Central memory CD4-positive, alpha-beta T cell (primary cell): Measurements from ENCODE around the gene HOXB5.

Source experiments
- DNase-seq: peaks from one replicate; pipeline ENCODE4 v3.0.0; 2022
- total RNA-seq, 3 experiments: gene quantifications; one replicate each; lab custom pipeline; 2026; lab: John Stamatoyannopoulos, UW

Gene HOXB5
- total RNA-seq: 0 to 0.19 (median 0) reads per million in 3 experiments

DNA sequence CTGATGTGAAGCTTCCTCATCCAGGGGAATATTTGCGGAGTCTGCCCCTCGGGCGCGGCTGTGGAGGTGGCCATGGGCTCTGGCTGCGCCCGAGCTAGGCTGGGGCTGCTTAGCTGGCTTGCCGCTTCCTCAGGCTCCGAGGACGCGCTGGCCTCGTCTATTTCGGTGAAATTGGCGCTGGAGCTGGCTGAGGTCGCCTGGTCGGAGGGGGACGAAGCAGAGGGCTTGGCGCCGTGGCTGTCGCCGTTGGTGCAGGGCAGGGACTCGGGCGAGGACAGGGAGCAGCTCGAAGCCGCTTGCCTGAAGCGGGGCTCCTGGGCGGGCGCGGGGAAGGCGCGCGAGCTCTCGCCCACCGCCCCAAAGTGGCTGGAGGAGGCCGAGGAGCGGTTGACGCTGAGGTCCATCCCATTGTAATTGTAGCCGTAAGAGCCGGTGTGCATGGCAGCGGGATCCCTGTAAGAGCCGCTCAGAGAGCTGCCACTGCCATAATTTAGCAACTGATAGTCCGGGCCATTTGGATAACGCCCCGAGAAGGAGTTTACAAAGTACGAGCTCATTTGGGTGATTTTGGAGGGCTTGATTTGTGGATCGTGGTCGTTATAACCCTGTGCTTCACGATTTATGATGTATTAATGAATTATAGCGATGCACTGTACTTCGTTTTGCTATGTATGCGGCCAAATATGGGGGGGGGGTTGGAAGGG, at the start of gene HOXB5:
Gene HOXB5 (minus strand): TSS at position 654 of the 704 bp plus-strand sequence. CDS start 97 bp downstream, at position 557.
- no peak for DNase-seq

- DNase-seq: no peak
These were observed 49.5 kb upstream of the HOXB5 start for GRCh38 chr17:48642843-48643696.

DNA sequence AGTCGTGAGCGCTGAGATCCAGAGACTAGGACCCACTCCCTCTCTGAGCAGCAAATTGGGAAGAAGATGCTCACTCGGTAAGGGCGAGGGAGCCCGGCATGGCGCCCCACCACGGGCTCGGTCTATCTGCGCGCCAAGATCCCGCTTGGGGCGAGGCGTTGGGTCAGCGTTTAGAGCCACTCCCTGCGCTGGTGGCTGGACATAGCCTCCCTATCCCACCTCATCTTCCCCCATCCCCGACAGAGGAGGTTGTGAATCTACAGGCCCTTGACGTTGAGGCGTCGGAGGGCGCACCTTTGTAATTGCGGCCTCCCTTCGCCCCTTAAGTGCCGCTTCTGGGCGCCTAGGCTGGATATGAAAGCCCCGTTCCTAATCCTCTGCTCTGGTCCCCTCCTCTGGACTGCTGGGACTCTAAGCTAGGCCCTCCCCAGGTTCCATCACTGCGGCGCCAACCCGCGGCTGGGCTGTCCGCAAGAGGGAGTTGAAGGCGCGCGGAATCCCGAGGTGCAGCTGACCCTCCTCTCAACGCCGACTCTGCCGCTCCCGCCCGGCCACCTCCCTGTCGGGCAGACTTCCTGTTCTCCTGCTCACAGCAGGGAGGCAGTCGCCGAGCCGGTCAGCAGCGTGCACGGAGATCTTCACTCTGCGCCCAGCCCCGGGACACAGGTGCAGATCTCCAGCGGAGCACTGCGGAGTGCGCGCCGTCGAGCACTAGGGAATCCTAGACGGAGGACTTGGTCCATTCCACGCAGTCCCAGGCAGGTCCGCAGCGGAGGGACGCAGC, 48.7 kb upstream of the HOXB5 start:
- DNase-seq: no peak

DNA sequence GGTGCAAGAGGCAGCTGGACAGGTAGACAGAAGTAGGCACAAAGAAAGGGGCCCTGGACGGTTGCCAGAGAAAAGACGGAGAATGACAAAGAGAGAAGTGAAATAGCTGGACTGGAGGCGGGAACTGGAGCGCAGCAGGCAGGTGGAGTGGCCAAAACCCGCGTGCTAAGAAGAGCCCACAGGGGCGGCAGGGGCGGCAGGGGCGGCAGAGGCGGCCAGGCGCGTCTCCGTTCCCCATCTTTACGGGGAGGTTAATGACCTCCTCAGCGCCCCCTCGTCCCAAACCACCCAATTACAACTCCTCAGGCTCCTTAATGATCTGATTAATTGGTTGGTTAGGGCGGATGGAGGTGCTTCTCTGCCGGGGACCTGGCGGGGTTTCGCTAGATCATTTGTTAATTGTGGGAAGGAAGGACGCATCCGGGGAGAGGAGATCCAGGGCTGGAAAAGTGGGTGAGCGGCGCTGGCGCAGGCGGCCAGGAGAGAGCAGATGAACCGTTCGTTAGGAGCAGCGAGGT, 48.0 kb upstream of the HOXB5 start:
- DNase-seq: no peak

DNA sequence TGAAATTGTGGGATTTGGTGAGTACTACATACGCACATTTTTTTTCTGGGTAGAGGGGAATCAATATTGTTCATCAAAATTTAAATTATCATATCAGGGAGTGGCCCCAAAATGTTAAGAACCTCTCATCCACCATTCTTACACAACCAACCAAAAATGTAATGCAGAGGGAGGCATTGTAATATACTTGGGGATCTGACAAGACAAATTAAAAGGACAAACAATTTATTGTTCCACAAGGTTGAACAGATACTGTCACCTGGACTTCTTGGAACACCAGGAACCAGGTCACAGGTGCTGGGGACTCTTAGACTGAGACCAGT, 47.2 kb upstream of the HOXB5 start:
- DNase-seq: no peak

- DNase-seq: no peak
These were observed 46.6 kb upstream of the HOXB5 start for GRCh38 chr17:48639982-48640857.

- DNase-seq: no peak
These were observed 45.6 kb upstream of the HOXB5 start for GRCh38 chr17:48639136-48639535.

DNA sequence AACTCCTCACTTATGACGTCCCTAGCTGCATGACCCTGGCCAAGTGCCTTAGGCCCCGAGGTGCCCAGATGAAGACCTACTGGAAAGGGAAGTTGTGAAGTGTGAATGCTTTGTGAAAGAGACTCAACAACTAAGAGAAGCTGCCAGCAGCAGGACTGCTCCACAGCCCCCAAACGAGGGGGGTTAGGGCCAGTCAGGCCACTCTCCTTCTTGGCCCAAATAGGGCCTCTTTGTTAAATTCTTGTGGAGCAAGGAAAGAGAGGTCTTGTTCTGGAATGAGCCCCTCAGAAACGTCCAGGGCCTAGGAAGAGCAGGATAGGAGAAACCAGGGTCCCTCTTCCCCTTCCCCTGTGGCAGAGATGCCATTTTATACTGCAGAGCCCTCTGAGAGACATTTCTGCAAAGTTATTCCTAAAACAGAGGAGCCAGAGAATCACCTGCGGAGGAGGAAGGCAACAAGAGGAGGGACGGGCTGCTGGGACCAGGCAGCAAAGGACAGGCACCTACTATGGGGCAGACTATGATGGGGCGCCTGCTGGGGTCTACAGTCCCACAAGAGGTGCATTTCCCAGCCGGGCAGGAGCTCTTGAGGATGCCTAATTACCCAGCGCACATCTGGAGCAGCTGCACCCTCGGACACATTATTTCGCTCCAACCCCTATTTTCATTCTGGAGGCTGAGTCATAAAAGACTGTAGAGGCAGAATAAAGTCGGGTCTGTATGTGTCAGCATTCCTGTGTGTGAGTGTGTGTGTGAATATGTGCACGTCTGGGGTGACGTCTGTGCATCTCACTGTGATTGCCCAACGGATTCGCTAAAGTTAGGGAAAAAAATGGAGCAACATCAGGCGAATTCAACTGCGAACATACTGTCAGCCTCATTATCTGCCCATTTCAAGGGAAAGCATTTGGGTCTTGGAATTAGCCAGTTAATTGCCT, 44.0 kb upstream of the HOXB5 start:
- DNase-seq: no peak

DNA sequence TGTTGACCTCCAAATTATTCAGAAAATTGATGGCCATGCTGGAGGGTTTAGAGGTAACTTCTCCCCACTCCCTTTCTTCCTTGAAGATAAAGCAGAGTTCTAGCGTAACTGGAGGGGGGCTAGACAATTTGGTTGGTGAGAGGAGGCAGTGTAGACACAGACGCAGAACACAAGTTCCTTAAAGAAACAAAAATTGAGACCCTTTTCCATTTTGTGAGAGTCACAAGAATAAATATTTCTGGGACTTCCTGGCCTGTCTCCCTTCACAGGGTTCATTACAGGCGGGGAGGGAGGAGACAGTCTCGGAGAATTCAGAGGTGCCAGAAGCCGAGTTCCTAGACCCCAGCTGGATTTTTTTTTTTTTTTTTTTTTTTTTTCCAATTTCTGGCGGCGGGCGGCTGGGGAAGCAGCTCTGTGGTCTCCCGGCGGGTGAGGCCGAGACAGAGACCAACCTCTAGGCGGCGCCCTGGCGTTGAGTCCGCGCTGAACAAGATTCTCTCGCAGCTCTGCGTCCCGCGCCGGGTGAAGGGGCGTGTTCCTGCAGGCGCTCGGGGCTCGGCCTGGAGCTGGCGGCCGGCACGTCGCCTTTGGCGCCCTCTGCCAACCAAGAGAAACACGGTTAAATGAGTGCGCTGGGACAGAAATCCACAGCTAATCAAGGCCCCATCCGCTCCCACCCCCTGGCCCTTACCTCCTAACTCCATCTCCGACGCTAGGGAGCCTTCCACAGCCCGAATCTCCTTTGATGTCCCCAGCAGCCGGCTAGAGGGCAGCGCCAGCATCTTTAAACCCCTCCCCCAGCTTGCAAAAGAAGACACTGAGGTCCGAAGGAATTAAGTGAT, 42.8 kb upstream of the HOXB5 start:
- peak; percentile 42 for DNase-seq

DNA sequence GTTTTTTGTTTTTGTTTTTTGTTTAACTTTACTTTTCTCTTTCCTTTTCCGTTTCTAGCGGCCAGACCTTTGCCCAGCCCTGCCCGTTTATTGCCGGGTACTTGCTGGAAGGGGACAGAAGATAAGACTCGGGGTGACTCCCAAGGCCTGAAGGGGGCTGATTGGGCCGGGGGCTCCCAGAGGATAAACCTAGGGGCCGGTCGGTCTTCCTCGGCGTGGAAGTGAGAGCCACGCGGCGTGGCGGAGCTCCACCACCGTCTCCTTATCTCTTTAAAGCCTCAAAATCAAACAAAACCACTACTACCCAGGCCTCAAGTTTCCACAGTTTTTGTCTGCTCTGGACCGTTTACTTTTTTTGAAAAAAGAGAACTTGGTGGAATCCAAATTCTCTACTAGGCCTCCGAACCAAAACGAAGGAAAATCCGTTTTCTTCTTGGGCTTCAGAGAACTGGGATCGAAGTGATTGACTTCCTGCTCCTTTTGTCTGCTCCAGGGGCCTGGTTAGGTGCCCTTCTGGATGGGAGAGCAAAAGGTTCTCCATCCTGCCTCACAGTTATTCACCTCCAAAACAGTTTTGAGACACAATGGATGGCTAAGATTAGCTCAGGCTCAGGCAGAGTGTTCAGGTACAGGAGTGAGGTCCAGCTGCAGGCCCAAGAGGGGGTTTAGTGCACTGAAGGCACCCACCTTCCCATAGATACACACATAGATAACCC, 41.1 kb upstream of the HOXB5 start:
- DNase-seq: no peak

DNA sequence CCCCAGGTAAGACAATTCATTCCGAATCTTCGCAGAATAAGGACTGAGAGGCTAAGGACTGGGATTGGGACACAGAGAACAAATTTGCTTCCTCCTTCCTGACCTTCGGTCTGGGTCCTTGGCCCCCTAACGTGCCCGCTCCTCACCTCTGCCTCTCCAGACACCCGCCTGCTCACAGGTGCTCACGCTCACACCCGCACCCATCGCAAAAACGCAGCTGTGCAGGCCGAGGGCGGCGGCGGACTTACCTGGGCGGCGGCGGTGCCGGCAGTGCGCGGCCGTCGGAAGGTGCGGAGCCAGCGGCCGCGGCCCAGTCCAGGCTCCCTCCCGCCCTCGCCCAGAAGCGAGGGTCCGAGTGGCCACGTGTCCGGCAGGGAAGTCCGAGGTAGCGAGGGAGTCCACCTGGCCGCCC, 39.7 kb upstream of the HOXB5 start:
- DNase-seq: no peak

DNA sequence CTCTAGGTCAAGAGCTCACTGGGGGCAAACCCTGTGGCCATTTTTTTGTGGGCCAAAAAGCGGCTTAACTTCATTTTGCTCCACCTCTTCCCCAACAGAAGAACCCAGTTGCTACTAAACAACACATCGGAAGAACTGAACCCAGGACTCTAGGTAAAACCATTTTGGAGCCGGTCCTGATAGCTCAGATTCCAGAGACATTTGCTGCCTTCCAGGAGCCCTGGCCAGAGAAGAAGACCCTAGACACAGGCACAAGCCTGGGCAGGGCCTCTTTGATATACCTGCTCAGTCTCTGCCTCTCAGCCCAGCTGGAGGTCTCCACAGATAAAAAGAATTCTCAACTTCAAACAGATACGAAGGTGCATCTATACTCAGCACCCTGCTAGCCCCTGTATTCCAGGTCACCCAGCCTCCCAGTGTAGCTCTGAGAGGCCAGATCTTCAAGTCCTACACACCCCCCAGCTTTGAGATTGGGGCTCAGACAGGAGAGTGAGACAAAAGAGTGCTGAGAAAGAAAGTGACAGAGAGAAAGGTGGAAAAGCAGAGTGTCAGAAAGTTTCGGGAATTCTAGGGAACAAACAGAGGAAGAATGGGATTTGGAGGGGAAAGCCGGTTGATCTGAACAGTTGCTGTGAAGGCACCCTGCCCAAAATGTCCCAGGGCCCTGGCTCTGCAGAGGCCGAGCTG, 39.1 kb upstream of the HOXB5 start:
- no peak for DNase-seq

- DNase-seq: no peak
These were observed 38.4 kb upstream of the HOXB5 start for GRCh38 chr17:48631693-48632578.

DNA sequence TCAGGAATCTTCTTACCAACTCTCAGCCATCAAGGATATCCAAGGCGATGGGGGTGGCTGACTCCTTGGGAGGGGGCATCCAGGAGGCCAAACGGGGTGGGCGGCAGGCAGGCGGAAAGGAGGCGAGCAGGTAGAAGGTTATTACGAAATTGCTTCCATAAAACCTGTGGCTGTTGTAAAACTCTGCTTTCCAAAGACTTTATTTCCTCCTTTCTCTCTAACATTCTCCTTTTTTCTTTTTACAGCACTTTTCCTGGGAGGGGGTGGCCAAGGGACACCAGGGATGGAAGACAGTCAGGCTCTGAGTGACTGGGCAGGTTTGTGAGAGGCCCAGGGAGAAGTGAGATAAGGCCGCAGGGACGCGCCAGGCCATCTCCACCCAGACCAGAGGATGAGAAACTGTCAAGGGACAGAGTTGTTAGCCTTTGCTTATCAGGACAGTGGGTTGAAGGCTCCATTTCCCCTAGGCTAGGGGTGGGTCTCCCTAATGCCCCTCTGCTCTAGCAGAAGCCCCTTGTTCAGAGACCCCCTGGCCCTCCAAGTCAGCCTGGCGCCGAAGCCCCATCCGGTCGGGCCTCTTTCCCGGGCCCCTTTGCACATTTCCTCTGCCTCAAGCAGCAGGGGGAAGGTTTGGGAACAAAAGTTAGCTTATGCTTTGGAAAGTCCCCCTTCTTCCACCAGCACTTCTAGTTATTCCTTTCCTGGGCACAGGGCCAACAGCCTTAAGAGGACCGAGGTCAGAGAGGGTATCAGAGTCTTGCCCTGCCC, 37.5 kb upstream of the HOXB5 start:
- DNase-seq: no peak

DNA sequence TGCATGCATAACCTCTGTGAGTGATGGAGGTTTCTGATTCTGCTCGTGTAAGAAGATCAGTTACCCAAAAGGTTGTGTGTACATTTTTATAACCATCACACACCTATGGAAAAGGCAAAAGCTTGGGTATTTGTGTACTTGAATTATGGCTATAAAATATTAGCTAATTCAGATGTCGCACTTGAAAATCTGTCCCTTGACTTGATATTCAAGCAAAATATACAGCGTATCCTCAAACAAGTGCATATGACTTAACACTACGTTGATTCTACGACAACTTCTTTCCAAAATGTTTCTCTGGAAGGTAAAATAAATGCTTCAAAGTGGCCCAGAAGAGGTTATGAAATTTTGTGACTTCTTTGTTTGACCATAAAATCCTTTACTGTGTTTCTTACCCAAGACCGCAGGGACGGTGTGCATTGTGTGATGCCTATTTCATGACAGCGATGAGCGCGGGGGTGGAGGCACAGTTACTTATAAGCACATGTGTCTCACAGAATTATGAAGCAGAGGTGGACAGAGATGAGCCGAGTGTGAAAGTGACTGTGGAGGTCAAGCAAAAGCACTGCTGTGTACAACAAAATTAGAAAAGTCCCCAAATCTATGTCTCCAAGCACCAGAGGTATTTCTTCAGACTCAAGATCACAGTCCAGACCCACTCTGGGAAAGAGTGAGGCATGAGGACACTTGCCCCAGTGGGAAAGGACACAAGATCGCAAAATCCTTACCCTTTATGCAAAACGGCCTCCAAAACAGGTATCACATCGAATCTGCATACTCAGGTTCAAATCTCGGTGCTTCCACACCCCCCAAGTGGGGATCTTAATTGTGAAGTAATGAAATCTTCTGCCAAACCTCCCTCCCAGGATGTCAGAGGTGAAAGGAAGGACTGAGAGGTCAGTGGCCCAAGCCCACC, 36.7 kb upstream of the HOXB5 start:
- DNase-seq: no peak

DNA sequence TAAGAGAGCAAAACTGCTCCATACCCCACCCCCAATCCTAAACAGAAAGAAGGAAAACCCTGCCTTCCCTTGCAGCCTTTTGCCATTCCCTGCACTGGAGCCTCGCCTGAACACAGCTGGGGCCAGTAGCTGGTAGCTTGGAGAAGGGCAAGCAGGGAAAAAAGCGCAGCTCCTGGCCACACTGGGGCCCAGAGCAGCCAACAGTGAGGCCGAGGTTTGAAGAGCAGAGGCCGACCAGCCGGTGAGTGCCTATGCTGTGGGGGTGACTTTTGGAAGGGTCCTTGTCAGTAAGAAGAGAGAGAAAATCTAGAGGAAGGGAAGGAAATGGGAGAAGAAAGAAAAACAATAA, 35.8 kb upstream of the HOXB5 start:
- no peak for DNase-seq
